GM18511 (cell line): Measurements from ENCODE around the gene ENTPD1.
"Not testable (repeated sequence)": the region's sequence is repeated elsewhere in the genome, so short reads cannot be mapped to it uniquely, and the experiment has no call there.

Experiments used
- ATAC-seq: cut with Tn5 transposase; IDR thresholded peaks from one replicate; pipeline ENCODE4 v1.9.1; 2021; ENCODE audit warnings: mild to moderate bottlenecking, moderate library complexity; ENCODE audit not compliant: unreplicated experiment

ENTPD1 gene

GRCh38 chr10:95793401-95794045, 37.6 kb downstream of the ENTPD1 start:
- ATAC-seq = peak; percentile 45

GRCh38 chr10:95794195-95794594, 38.2 kb downstream of the ENTPD1 start:
- ATAC-seq = no peak

DNA sequence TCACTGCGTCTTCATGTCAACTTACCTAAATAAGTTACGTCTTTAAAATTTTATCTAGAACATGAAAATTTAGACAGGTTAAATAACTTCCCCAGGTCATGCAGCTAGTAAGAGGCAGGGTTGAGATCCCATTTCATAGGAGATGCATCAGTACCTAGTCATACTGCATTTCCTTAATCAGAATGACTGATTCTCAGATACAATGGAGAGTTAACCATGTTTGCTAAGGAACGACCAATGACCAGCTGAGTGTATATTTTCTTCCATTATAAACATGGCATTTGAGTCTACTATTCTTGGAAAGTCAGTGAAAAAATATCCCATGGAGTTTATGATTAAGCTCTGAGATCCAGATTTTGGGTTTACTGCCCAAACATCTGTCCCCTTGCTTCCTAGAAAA, 39.6 kb downstream of the ENTPD1 start:
- no peak for ATAC-seq

- ATAC-seq = no peak
These were observed 40.5 kb downstream of the ENTPD1 start for GRCh38 chr10:95796504-95796903.

DNA sequence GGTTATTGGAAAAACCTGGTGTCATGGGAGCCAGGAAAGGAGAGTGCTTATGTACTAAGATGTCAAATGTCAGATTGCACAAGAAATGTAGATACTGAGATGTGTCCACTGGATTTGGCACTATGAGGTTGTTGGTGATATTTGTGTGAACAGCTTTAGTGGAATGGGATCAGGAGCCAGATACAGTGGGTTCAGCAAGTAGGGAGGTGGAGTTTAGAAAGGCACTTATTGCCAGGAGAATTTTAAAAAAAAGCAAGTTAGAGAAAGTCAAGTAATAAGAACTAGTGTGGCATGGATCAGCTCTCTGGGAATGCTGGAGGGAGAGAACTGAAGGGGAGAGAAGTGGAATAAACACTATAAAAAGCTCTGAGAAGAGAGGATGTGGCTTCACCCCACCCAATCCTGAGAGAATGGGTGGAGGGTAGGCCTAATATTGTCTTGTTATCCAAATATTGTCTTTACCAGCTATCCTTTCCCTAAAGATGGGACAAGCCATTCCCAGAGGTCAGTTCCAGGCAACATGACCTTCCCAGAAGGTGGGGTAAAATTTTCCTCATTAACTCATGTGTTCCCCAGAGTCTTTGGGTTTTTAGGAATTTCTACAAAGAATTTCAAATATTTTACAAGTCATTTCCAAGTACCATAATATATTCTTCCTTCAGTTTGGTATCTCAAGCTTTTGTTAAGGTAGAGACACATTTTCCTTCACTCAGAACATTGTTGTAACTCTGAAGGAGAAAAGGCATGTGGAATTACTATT, 42.3 kb downstream of the ENTPD1 start:
- ATAC-seq = no peak

GRCh38 chr10:95800286-95800685, 44.3 kb downstream of the ENTPD1 start:
- not testable (repeated sequence) for ATAC-seq

DNA sequence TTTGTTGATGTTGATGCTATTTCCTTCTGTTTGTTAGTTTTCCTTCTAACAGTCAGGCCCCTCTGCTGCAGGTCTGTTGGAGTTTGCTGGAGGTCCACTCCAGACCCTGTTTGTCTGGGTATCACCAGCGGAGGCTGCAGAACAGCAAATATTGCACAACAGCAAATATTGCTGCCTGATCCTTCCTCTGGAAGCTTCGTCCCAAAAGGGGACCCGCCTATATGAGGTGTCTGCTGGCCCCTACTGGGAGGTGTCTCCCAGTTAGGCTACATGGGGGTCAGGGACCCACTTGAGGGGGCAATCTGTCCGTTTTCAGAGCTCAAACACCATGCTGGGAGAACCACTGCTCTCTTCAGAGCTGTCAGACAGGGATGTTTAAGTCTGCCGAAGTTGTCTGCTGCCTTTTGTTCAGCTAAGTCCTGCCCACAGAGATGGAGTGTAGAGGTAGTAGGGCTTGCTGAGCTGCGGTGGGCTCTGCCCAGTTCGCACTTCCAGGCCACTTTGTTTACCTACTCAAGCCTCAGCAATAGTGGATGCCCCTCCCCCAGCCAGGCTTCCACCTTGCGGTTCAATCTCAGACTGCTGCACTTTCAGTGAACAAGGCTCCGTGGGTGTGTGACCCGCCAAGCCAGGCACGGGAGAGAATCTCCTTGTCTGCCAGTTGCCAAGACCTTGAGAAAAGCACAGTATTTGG, 50.9 kb downstream of the ENTPD1 start:
- ATAC-seq = not testable (repeated sequence)

DNA sequence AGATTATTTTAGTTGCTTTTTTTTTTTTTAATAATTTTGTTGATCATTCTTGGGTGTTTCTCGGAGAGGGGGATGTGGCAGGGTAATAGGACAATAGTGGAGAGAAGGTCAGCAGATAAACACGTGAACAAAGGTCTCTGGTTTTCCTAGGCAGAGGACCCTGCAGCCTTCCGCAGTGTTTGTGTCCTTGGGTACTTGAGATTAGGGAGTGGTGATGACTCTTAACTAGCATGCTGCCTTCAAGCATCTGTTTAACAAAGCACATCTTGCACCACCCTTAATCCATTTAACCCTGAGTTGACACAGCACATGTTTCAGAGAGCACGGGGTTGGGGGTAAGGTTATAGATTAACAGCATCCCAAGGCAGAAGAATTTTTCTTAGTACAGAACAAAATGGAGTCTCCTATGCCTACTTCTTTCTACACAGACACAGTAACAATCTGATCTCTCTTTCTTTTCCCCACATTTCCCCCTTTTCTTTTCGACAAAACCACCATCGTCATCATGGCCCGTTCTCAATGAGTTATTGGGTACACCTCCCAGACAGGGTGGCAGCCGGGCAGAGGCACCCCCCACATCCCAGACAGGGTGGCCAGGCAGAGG, 52.8 kb downstream of the ENTPD1 start:
- not testable (repeated sequence) for ATAC-seq

DNA sequence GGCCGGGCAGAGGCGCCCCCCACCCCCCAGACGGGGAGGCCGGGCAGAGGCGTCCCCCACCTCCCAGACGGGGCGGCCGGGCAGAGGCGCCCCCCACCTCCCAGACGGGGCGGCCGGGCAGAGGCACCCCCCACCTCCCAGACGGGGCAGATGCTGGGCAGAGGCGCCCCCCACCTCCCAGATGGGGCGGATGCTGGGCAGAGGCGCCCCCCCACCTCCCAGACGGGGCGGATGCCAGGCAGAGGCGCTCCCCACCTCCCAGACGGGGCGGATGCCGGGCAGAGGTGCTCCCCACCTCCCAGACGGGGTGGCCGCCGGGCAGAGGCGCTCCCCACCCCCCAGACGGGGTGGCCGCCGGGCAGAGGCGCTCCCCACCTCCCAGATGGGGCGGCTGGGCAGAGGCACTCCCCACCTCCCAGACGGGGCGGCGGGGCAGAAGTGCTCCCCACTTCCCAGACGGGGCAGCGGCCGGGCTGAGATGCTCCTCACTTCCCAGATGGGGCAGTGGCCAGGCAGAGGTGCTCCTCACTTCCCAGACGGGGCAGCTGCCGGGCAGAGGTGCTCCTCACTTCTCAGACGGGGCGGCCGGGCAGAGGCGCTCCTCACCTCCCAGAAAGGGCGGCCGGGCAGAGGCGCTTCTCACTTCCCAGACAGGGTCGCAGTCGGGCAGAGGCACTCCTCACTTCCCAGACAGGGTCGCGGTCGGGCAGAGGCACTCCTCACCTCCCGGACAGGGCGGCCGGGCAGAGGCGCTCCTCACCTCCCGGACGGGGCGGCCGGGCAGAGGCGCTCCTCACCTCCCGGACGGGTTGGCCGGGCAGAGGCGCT, 53.6 kb downstream of the ENTPD1 start:
- ATAC-seq = no peak

DNA sequence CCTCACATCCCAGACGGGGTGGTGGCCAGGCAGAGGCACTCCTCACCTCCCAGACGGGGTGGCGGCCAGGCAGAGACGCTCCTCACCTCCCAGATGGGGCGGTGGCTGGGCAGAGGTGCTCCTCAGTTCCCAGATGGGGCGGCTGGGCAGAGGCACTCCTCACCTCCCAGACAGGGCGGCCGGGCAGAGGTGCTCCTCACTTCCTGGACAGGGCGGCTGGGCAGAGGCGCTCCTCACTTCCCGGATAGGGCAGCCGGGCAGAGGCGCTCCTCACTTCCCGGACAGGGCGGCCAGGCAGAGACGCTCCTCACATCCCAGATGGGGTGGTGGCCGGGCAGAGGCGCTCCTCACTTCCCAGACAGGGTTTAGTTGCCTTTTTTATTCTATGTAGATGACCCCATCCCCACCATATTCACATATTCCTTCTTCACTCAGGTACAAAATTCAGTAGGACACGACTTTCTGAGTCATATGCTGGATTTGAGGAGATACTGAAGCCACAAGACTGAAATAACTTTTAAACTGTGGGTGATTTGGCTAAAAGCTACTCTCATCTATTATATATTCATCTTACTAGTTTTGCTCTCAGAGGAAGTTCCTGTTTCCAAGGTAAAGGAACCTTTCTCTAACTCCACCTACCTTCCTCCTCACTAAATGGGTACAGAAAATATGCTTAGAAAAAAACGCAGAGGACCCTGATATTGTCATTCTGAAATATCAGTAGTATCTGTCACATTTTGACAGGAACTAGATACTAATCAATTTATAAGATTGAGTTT, 54.4 kb downstream of the ENTPD1 start:
- no peak for ATAC-seq

DNA sequence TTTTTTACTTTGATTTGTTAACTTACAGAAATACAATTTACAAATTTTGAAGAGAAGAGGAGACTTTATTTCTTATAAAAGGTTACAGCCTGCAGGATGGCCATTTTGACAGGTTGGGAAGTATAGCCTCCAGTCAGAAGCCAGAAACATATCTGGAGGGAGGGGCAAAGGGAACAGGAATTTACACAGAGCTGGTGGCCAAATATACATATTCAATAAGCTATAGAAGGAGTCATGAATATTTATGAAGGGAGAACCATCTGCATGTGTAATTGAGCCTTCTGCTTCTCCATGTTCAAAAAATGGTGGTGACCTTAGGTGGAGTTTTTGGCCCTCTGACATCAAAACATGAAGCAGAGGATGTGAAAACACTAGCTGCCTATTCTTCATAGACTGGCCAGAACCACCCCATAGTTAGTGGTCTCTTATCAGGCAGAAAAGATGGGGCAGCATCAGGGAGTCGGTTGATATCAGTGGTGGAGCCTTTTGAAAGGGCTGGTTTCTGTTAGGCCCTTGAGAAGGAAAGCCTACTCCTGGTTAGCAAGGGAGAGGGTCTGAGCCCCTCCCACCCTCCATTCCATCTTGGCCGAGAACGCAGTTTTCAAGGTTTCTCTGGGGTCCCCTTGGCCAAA, 57.2 kb downstream of the ENTPD1 start:
- ATAC-seq = no peak

DNA sequence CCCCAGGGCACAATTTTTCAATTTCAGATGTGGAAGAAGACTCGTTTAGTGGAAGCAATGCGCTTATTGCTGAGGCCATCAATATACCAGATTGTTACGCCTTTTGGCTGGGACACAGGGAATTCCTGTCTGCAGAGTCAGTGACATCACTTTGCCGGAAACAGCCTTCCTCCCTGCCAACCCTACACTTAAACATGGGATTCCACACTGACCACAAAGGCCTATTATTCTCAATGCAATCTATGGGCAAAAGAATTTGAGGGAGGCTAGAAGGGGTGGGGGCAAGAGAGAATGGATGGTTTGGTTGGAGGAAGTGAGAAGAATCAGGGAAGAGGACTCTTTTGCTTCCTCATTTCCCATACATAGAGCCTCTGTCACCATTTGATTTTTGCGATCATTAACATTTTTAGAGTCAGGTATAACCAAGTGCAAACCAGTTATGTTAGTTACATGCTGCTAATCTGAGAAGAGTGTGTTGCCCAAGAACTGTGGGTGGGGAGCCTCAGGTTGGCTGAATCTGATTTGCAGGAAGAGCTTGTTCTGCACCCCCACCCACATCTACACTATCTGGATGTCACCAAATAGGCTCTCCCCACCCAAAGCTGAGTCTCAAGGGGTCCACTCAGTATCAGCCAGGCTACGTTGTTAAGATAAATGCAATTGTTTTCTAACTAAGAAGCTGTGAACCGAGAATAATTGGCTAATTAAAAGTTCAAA, 58.2 kb downstream of the ENTPD1 start:
- ATAC-seq = no peak

GRCh38 chr10:95815133-95815532, 59.2 kb downstream of the ENTPD1 start:
- no peak for ATAC-seq

DNA sequence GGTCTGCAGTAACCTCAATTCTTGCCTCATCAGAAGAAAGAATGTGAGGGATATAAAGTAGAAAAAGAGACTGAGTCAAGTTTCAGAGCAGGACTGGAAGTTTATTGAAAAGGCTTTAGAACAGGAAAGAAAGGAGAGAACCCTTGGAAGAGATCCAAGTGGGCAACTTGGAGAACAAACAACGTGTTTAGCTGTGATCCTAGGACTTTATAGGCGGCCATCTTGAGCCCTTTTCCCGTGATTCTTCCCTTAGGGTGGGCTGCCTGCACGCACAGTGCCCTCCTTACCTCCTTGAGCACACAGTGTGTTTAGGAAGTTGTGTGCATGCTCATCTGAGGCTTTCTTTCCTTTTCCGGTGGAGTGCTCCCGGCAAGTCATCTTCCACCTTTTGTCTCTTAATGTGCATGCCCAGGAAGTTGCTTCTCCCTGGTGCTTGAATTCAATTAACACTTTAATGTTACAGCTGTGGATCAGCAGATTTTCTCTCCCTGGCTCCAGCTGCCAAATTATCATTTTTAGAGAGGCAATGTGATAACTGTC, 59.8 kb downstream of the ENTPD1 start:
- no peak for ATAC-seq

DNA sequence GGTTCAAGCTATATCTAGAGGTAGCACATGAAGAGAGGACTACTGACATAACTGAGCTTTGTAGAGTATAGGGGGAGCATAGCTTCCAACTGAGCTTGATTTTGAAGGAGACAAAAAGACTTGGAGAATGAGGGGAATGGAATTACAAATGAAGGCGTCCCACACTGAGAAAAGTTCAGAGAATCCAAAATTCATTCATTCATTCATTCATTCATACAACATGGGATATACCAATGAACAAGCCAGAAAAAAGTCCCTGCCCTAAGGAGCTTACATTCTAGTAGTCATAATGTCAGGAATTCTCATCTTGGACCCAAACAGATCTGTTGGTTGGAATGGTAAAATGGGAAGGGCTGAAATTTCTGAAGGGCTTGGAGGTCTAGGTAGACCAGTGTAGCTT, 62.0 kb downstream of the ENTPD1 start:
- ATAC-seq = no peak

DNA sequence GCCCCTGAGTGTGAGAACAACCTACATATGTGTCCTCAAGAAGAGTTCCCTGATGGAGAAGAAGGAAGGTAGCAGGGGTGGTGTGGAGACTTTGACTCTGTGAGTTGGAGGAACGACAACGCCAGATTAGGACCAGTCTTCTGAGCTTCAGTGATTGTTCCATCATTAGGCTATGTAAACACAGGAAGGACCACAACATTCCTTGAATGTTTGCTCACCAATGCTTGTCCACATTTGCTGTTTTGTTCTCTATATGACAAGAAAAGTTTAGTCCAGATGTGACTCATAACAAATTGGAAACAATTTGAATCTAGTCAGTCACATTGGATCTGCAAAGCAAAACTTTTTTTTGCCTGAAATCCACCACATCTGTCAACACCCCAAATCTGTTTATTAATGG, 62.7 kb downstream of the ENTPD1 start:
- ATAC-seq = no peak

DNA sequence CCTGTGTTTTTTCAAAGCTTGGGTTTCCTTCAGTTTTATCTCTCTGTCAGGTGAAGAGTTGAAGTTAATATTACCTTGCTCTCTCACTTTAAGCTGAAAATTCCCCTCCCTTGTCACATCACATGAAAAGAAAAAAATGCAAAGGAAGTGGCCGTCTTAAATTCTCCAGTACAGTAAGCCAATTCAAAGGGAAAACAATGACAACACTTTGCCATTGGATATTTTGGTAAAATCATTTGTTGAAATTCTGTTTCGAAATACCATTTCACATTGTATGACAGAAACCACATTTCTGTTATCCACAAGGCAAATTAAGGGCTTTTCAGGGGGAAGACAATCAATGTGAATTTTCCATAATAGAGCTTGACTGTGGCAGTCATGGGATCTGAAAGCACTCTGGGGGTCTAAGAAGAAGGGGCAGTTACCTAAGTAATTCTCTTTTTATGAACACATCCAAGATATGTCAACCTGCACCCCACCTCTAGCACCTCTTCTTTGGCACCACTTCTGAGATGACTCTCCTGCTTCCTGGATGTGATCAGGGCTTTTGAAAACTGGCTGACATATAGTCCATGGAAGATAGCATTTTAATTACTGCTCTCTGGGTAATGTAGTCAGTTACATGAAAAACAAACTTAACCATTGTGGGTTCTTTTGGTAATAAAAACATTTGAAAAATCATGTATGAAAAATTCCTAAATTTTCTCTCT, 63.8 kb downstream of the ENTPD1 start:
- ATAC-seq = peak; percentile 43

GRCh38 chr10:95820363-95820762, 64.4 kb downstream of the ENTPD1 start:
- peak; percentile 55 for ATAC-seq
